CD4-positive, alpha-beta T cell treated with Interleukin-6 at 100 ng/mL for 8 hours (primary cell): ENCODE results near the gene KLKB1.

Experiments
- DNase-seq: peaks from one replicate; pipeline ENCODE4 v3.0.0-alpha.2; 2020; ENCODE audit warnings: mixed read lengths, low spot score

KLKB1 gene

GRCh38 chr4:186227221-186227620 lies at the start of gene KLKB1:
KLKB1 (plus strand) TSS chr4:186227507; CDS start chr4:186228196, 689 bp downstream.
- no peak for DNase-seq

GRCh38 chr4:186188107-186188506 lies 39.2 kb upstream of the KLKB1 start:
- no peak for DNase-seq

GRCh38 chr4:186189656-186190055 lies 37.7 kb upstream of the KLKB1 start:
- no peak for DNase-seq

GRCh38 chr4:186190581-186191199 lies 36.6 kb upstream of the KLKB1 start:
- peak; percentile 42 for DNase-seq

GRCh38 chr4:186191200-186192065 lies 35.9 kb upstream of the KLKB1 start, which contains the start of gene CYP4V2:
CYP4V2 (plus strand) TSS chr4:186191567; CDS start chr4:186191824, 257 bp downstream.
- DNase-seq: peak; percentile 87

- peak; percentile 15 for DNase-seq
Measured at GRCh38 chr4:186192066-186192612, 35.2 kb upstream of the KLKB1 start.

- no peak for DNase-seq
Measured at GRCh38 chr4:186193851-186194250, 33.5 kb upstream of the KLKB1 start.

GRCh38 chr4:186196063-186196462 lies 31.2 kb upstream of the KLKB1 start:
- DNase-seq: no peak

GRCh38 chr4:186200516-186200915 lies 26.8 kb upstream of the KLKB1 start:
- no peak for DNase-seq

GRCh38 chr4:186201010-186201409 lies 26.3 kb upstream of the KLKB1 start:
- DNase-seq: no peak

- peak; percentile 58 for DNase-seq
Measured at GRCh38 chr4:186201535-186202230, 25.6 kb upstream of the KLKB1 start.

GRCh38 chr4:186202490-186203140 lies 24.7 kb upstream of the KLKB1 start:
- DNase-seq: no peak

- DNase-seq: no peak
Measured at GRCh38 chr4:186203406-186203805, 23.9 kb upstream of the KLKB1 start.

GRCh38 chr4:186204103-186204559 lies 23.2 kb upstream of the KLKB1 start:
- DNase-seq: peak; percentile 62

- DNase-seq: no peak
Measured at GRCh38 chr4:186204686-186205085, 22.6 kb upstream of the KLKB1 start.

GRCh38 chr4:186205156-186205555 lies 22.2 kb upstream of the KLKB1 start:
- DNase-seq: no peak

- DNase-seq: no peak
Measured at GRCh38 chr4:186216465-186217024, 10.8 kb upstream of the KLKB1 start.

- DNase-seq: no peak
Measured at GRCh38 chr4:186217733-186218293, 9.5 kb upstream of the KLKB1 start.

- no peak for DNase-seq
Measured at GRCh38 chr4:186221624-186222023, 5.7 kb upstream of the KLKB1 start.

- no peak for DNase-seq
Measured at GRCh38 chr4:186225848-186226247, 1.5 kb upstream of the KLKB1 start.
